Esophagus (tissue), 2 donors: ENCODE measurements around the gene STRIT1. TPM values are rescaled to one million over a fixed set of nuclear protein-coding genes. Genes with fewer than 3 reads are reported as not detected.

Experiments
- H3K27ac ChIP-seq, 2 donors: one replicate each; pipeline ENCODE4 v1.5.1; 2013; ENCODE audit warnings: low read depth in 2 of 2, mild to moderate bottlenecking in 2 of 2, inconsistent platforms in 1 of 2, low read length in 1 of 2, moderate library complexity in 1 of 2
- H3K27me3 ChIP-seq, 2 donors: one replicate each; pipeline ENCODE4 v1.6.1; 2013; ENCODE audit warnings: low read length in 2 of 2, control low read depth in 1 of 2, mild to moderate bottlenecking in 1 of 2; ENCODE audit not compliant: insufficient read depth in 2 of 2, control insufficient read depth in 1 of 2
- H3K36me3 ChIP-seq, 2 donors: one replicate each; pipeline ENCODE4 v1.6.1; 2013; ENCODE audit warnings: low read length in 1 of 2; ENCODE audit not compliant: control insufficient read depth in 2 of 2, insufficient read depth in 2 of 2
- H3K4me1 ChIP-seq, 2 donors: one replicate each; pipeline ENCODE4 v1.6.1; 2013; ENCODE audit warnings: low read length in 1 of 2; ENCODE audit not compliant: control insufficient read depth in 2 of 2, insufficient read depth in 2 of 2
- H3K4me3 ChIP-seq, 2 donors: one replicate each; pipeline ENCODE4 v1.5.1; 2013; ENCODE audit warnings: low read length in 2 of 2, mild to moderate bottlenecking in 2 of 2, low read depth in 1 of 2, moderate library complexity in 1 of 2
- H3K9me3 ChIP-seq, 2 donors: one replicate each; pipeline ENCODE4 v1.6.1; 2013; ENCODE audit warnings: mild to moderate bottlenecking in 2 of 2, low read depth in 1 of 2, low read length in 1 of 2, moderate library complexity in 1 of 2; ENCODE audit not compliant: control insufficient read depth in 2 of 2, insufficient read depth in 1 of 2
- WGBS, 2 donors: extraction: QIAGEN DNeasy Blood & Tissue Kit; methylation state at CpG; one replicate each; pipeline ENCODE4 v1.1.7; 2013; 5-methylcytosine and 5-hydroxymethylcytosine counted together
- polyA plus RNA-seq, 2 donors: library from polyadenylated mRNA; stranded (reverse); fragments of 200-250 nt; gene quantifications; one replicate each; pipeline ENCODE4 v1.2.3, GENCODE V29; 2013
- donor health status: healthy with polysubstance abuse.
- donor health status: Bipolar disorder and iron deficiency.

Gene STRIT1
- polyA plus RNA-seq, 2 donors = 0.14 TPM; not detected in 1

DNA sequence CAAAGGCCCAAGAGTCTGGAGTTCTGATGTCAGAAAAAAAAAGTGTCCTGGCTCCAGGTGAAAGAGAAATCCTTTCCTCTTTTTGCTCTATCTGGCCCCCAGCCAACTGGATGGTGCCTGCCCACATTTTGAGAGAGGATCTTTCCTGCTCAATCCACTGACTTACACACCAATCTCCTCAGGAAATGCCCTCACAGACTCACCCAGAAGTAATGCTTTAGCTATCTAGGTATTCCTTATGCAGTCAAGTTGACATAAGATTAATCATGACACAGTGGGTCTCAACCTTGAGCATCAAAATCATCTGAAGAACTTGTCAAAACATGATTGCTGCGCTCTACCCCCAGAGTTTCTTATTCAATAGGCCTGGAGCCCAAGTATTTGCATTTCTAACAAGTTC, 31.2 kb downstream of the STRIT1 start:
- Histone ChIP-seq H3K27ac (no peak overlapping the region), H3K27me3 (no peaks in the 10 kb centered on the region), H3K4me1 (no peaks in the 10 kb centered on the region), H3K36me3 (no peaks in the 10 kb centered on the region), H3K9me3 (no peaks in the 10 kb centered on the region), H3K4me3 (no peak overlapping the region)
- WGBS, 2 donors = 91 to 94% methylated on average over 1 of the region's 1 CpG

GRCh38 chr3:155254445-155254844, 39.0 kb downstream of the STRIT1 start:
- no peak overlapping the region for H3K4me3 ChIP-seq
- no peaks in the 10 kb centered on the region for H3K4me1 ChIP-seq
- no peak overlapping the region for H3K27ac ChIP-seq
- H3K36me3 ChIP-seq = no peaks in the 10 kb centered on the region
- no peaks in the 10 kb centered on the region for H3K9me3 ChIP-seq
- no peaks in the 10 kb centered on the region for H3K27me3 ChIP-seq
- 77 to 80% methylated on average over 2 of the region's 2 CpGs for WGBS, 2 donors

GRCh38 chr3:155252535-155252934, 40.9 kb downstream of the STRIT1 start:
- no peak overlapping the region for H3K4me3 ChIP-seq
- H3K4me1 ChIP-seq = no peaks in the 10 kb centered on the region
- no peak overlapping the region for H3K27ac ChIP-seq
- H3K27me3 ChIP-seq = no peaks in the 10 kb centered on the region
- WGBS, 2 donors = 73 to 80% methylated on average over 3 of the region's 3 CpGs
- no peaks in the 10 kb centered on the region for H3K36me3 ChIP-seq
- no peaks in the 10 kb centered on the region for H3K9me3 ChIP-seq

DNA sequence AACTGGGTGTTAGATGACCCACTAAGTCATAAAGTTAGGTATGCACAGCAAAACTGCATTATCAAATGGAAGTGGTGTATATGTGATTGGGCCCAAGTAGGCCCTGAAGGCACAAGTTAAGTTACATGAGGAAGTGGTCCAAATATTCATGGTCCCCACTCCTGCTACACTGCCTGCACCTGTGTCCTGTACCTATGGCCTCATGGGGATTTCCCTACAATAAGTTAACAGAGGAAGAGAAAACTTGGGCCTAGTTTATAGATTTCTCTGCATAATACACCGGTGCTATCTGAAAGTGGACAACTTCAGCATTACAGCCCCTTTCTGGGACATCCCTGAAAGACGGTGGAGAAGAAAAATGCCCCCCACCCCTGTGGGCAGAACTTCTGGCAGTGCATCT, 41.5 kb downstream of the STRIT1 start:
- Histone ChIP-seq H3K9me3 (no peaks in the 10 kb centered on the region), H3K4me1 (no peaks in the 10 kb centered on the region), H3K27me3 (no peaks in the 10 kb centered on the region), H3K27ac (no peak overlapping the region), H3K4me3 (no peak overlapping the region), H3K36me3 (no peaks in the 10 kb centered on the region)
- whole genome bisulfite sequencing, 2 donors = 49 to 91% methylated on average over 2 of the region's 2 CpGs

GRCh38 chr3:155248531-155249187, 44.8 kb downstream of the STRIT1 start:
- Histone ChIP-seq H3K9me3 (no peaks in the 10 kb centered on the region), H3K27me3 (no peaks in the 10 kb centered on the region), H3K4me3 (no peak overlapping the region), H3K36me3 (no peaks in the 10 kb centered on the region), H3K27ac (no peak overlapping the region), H3K4me1 (no peaks in the 10 kb centered on the region)
- WGBS, 2 donors = 69 to 73% methylated on average over 1 of the region's 1 CpG

DNA sequence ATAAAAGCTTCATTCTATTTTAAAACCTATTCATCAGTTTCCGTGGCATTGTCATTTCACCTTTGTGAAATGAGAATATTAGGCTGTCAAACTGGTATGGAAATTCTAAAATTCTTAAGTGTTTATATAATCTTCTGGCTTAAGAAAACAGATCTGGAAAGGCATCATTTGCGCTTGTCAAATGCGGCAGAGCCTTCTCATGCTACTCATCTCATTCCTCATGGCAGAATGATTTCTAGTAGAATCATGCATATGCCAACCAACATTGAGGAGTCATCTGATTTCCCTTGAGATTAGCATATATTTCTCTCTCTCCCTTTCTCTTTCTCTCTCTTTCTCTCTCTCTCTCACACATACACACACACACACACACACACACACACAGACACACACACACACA, 48.8 kb downstream of the STRIT1 start:
- no peaks in the 10 kb centered on the region for H3K36me3 ChIP-seq
- no peak overlapping the region for H3K27ac ChIP-seq
- no peaks in the 10 kb centered on the region for H3K4me1 ChIP-seq
- H3K9me3 ChIP-seq = peaks cover 0 to 2% of the 10 kb centered on the region in 2 donors
- H3K27me3 ChIP-seq = no peaks in the 10 kb centered on the region
- H3K4me3 ChIP-seq = no peak overlapping the region
- 82 to 84% methylated on average over 3 of the region's 3 CpGs for WGBS, 2 donors

- no peak overlapping the region for H3K27ac ChIP-seq
These were observed 49.3 kb downstream of the STRIT1 start for GRCh38 chr3:155244216-155244615.

DNA sequence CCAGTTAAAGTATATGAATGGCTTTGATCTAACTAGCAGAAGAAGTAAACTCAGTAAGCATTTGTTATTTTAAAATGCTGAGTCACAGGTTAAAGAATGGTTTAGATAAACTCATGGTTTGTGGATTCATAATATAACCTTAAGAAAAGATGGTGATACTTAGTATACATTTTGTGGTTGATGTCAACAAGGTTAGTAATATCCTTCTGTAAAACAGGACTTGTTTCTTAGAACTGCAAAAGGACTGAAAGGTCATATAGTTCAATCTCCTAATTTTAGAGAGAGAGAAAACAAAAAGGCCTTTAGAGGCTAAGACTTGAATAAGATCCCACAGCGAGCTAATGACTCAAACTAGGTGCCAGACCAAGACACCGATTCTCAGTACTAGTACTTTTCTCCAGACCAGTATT, 50.0 kb downstream of the STRIT1 start:
- peaks cover 0 to 7% of the 10 kb centered on the region in 2 donors for H3K9me3 ChIP-seq
- no peak overlapping the region for H3K4me3 ChIP-seq
- WGBS, 2 donors = 79 to 86% methylated on average over 2 of the region's 2 CpGs

More at GRCh38 chr3:155244216-155244615, 49.3 kb downstream of the STRIT1 start:
- Histone ChIP-seq H3K9me3 (peaks cover 0 to 7% of the 10 kb centered on the region in 2 donors), H3K27me3 (no peaks in the 10 kb centered on the region), H3K4me1 (no peaks in the 10 kb centered on the region), H3K4me3 (no peak overlapping the region), H3K36me3 (no peaks in the 10 kb centered on the region)
- 27 to 38% methylated on average over 1 of the region's 1 CpG for WGBS, 2 donors

DNA sequence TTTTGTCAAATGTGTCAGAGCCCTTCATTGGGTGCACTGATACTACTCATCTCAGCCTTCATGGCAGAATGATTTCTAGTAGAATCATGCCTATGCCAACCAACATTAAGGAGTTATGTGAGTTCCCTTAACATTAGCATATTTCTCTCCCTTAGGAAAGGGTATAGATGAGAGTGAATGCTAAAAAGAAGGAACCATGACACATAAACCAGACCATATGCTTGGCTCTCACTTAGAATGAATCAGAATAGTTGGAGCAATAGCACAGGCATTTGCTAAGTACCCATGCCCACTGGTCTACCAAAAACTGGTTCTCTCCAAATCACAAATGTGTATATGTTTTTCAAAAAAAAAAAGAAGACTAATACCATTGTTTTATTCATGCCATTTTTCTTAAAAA, 51.1 kb downstream of the STRIT1 start:
- H3K9me3 ChIP-seq = peaks cover 0 to 7% of the 10 kb centered on the region in 2 donors
- H3K4me3 ChIP-seq = no peak overlapping the region
- H3K27ac ChIP-seq = no peak overlapping the region
- H3K4me1 ChIP-seq = no peaks in the 10 kb centered on the region
- no peaks in the 10 kb centered on the region for H3K27me3 ChIP-seq
- no peaks in the 10 kb centered on the region for H3K36me3 ChIP-seq

More for the DNA sequence above, 50.0 kb downstream of the STRIT1 start:
- no peaks in the 10 kb centered on the region for H3K27me3 ChIP-seq
- H3K36me3 ChIP-seq = no peaks in the 10 kb centered on the region
- H3K27ac ChIP-seq = no peak overlapping the region
- no peaks in the 10 kb centered on the region for H3K4me1 ChIP-seq

DNA sequence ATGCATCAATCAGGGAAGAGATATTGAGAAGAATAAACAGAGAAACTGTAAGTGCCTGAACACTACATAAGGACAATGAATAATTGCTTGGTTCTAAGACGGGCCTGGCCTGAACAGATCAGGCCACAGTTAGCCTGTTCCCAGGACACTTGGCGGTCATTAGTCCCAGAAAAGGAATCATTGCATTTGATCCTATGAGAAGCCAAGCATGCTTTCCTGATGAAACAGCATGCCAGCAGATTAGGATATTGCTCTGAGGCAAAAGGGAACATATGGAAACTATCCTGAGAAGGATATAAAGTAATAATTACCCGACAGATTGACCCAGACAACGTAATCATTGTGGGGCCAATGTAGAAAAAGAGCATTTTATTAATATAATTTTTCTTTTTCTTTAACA, 51.9 kb downstream of the STRIT1 start:
- Histone ChIP-seq H3K27ac (no peak overlapping the region), H3K4me1 (no peaks in the 10 kb centered on the region), H3K4me3 (no peak overlapping the region), H3K9me3 (peaks cover 0 to 7% of the 10 kb centered on the region in 2 donors), H3K36me3 (no peaks in the 10 kb centered on the region), H3K27me3 (no peaks in the 10 kb centered on the region)
- 54 to 74% methylated on average over 4 of the region's 4 CpGs for WGBS, 2 donors
